OCI-LY7 (cell line): ENCODE data around the gene CACNB1. TPM values are rescaled to one million over a fixed set of nuclear protein-coding genes. Genes with fewer than 3 reads are reported as not detected.

Experiments used
- BruUV-seq: library from RNA; stranded (reverse); fragments of 400-500 nt; replicated peaks from 2 replicates; lab custom pipeline; 2021; lab: Mats Ljungman, UMichigan
- CTCF ChIA-PET: fragments of 300-600 bp; sonication (Branson Sonifier 250); formaldehyde crosslinking; loops from one replicate; lab custom pipeline; 2022; ENCODE audit warnings: antibody characterized with exemption; ENCODE audit not compliant: unreplicated experiment; lab: Charles Lee
- POLR2A ChIA-PET: fragments of 300-600 bp; sonication (Branson Sonifier 250); formaldehyde crosslinking; loops from one replicate; lab custom pipeline; 2022; ENCODE audit warnings: antibody characterized with exemption; lab: Charles Lee
- DNase-seq: peaks from one replicate; pipeline ENCODE4 v3.0.0-alpha.2; 2015; ENCODE audit warnings: low spot score
- H2AFZ ChIP-seq: fragments of 200-600 bp; sonication (generic), shearing (Covaris generic); 2 replicates; pipeline ENCODE4 v1.6.1; 2014; ENCODE audit warnings: mild to moderate bottlenecking, antibody characterized with exemption, low read length, moderate library complexity
- H3K27ac ChIP-seq: fragments of 200-600 bp; sonication (generic); 2 replicates; pipeline ENCODE4 v1.5.1; 2014; ENCODE audit warnings: mixed run types, low read depth, mild to moderate bottlenecking, moderate library complexity, low read length, inconsistent platforms; ENCODE audit not compliant: poor library complexity, severe bottlenecking
- H3K36me3 ChIP-seq: fragments of 200-600 bp; sonication (generic); 2 replicates; pipeline ENCODE4 v1.6.1; 2014; ENCODE audit warnings: mild to moderate bottlenecking, antibody characterized with exemption, low read length, moderate library complexity, mixed read lengths; ENCODE audit not compliant: insufficient read depth
- H3K4me1 ChIP-seq: fragments of 200-600 bp; sonication (generic); 2 replicates; pipeline ENCODE4 v1.5.1; 2014; ENCODE audit warnings: mild to moderate bottlenecking, low read length; ENCODE audit not compliant: insufficient read depth, poor library complexity, severe bottlenecking
- H3K4me2 ChIP-seq: fragments of 200-600 bp; sonication (generic); 2 replicates; pipeline ENCODE4 v1.6.1; 2014; ENCODE audit warnings: mild to moderate bottlenecking, low read length
- H3K4me3 ChIP-seq: fragments of 200-600 bp; sonication (generic); 2 replicates; pipeline ENCODE4 v1.5.1; 2014; ENCODE audit warnings: mild to moderate bottlenecking, low read depth, low read length; ENCODE audit not compliant: poor library complexity, severe bottlenecking
- H3K79me2 ChIP-seq: fragments of 200-600 bp; sonication (generic); 2 replicates; pipeline ENCODE4 v1.6.1; 2016; ENCODE audit warnings: low read depth, mild to moderate bottlenecking, low read length, moderate library complexity, mixed read lengths; ENCODE audit not compliant: insufficient read depth
- H3K9me2 ChIP-seq: fragments of 200-600 bp; sonication (generic); 2 replicates; pipeline ENCODE4 v1.6.1; 2016; ENCODE audit warnings: mild to moderate bottlenecking, low read length, mixed read lengths; ENCODE audit not compliant: insufficient read depth
- H3K9me3 ChIP-seq: fragments of 200-600 bp; sonication (generic); 2 replicates; pipeline ENCODE4 v1.6.1; 2014; ENCODE audit warnings: mild to moderate bottlenecking, mixed run types, low read length, mixed read lengths
- H4K20me1 ChIP-seq: fragments of 200-600 bp; sonication (generic); 2 replicates; pipeline ENCODE4 v1.6.1; 2014; ENCODE audit warnings: mild to moderate bottlenecking, antibody characterized with exemption, low read length, moderate library complexity, mixed read lengths; ENCODE audit not compliant: insufficient read depth
- CTCF ChIP-seq: fragments of 200-600 bp; sonication (generic); conservative IDR thresholded peaks from 2 replicates; pipeline ENCODE4 v1.5.1; 2014; ENCODE audit warnings: mild to moderate bottlenecking, antibody characterized with exemption, low read length, moderate library complexity, mixed read lengths
- EZH2phosphoT487 ChIP-seq: fragments of 200-600 bp; sonication (generic); IDR thresholded peaks from 2 replicates; pipeline ENCODE4 v1.6.1; 2018; ENCODE audit warnings: low read depth, borderline replicate concordance, mild to moderate bottlenecking, mixed run types, antibody characterized with exemption, low read length, moderate library complexity, mixed read lengths
- intact Hi-C: fragments of 100-400 bp; cut with micrococcal nuclease; formaldehyde crosslinking; loops from one replicate; pipeline ENCODE4 v1.10.0; 2022; ENCODE audit not compliant: unreplicated experiment
- total RNA-seq, 2 experiments: library from RNA; depleted of rRNA in 1 of 2; stranded (reverse); fragments of >200 nt in 1 of 2; shearing (Covaris generic) in 1 of 2; gene quantifications; 2 replicates each; pipeline ENCODE4 v1.2.3, GENCODE V29; 2014 to 2022

Gene CACNB1
- total RNA-seq, 2 experiments from 2014 or later, result 23.7 to 30.9 TPM

DNA sequence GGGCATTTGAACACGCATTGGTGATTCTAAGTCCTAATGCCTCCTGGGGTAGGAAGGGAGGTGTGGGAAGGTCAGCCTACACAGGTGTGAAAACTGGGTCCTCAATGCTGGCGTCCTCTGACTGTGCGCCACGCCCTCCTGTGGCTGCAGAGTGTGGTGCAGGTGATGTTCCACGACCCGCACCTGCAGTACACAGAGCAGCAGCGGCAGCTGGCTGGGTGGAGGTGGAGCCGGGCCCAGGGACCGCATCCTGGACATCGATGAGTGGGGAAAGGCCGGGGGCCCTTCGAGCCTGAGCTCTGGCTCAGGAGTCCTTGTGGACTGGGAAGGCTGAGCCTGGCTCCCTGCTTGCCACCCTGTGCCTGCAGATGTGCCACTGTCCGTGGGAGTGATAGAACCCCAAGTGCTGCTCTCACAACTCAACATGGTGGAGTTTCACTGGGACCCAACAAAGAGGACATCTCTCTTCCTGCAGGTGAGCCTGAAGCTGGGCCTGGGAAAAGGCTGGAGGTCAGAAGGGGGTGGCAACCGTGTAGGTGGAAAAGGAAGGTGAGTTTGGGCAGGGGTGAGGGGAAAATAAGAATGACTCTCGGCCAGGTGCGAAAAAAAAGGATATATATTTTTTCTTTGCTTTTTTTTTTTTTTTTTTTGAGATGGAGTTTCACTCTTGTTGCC, 42.3 kb upstream of the CACNB1 start:
- peak overlapping the region; percentile 58 for H2AFZ ChIP-seq

DNA sequence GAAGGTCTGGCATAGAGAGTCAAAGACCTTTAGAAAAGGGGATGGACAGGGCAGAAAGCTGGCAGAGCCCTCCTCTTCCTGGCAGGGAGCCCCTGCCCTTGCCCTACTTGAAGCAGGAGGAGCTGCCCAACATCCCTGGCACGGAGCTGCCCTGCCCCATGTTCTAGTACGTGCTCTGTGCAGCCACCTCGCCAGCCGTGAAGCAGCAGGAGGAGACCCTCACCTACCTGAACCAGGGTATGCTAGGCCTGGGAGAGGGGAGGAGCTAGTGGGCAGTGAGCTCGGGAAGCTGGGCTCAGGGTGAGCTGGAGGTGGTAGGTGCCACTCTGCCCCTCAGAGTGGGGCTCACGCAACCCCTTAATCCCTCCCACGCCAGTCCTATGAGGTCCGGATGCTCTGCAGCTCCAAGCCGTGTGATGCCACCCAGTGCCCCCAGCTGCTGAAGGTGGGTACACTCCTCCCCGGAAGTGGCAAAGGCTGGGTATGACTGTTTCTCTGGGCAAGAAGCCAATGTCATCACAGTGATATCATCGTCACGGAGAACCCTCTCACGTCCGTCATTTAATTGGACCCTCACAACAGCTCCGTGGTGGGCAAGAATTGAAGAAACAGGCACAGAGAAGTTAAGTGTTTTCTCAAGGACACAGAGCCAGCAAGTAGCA, 41.0 kb upstream of the CACNB1 start:
- no peak for DNase-seq
- Histone ChIP-seq H3K27ac (no peak overlapping the region), H3K4me2 (peak overlapping the region; percentile 15; the same call in 1 of the 2 replicates), H3K36me3 (no peaks in the 10 kb centered on the region), H3K9me2 (no peaks in the 10 kb centered on the region), H2AFZ (peak overlapping the region; percentile 8; the same call in 1 of the 2 replicates), H4K20me1 (no peaks in the 10 kb centered on the region), H3K4me3 (no peak overlapping the region), H3K9me3 (no peaks in the 10 kb centered on the region), H3K79me2 (no peaks in the 10 kb centered on the region), H3K4me1 (peaks cover 76% of the 10 kb centered on the region)
- no TSS peak for BruUV-seq
- intact Hi-C loops, result no loop called here
- no peak for TF ChIP-seq CTCF
- no peak for TF ChIP-seq EZH2phosphoT487
- ChIA-PET CTCF (interaction anchor here (1.1 to 5.2 kb wide), 4 partner anchors 31 to 85 kb away, joined by 3 to 45 read pairs (median 5); partner anchors contain the start of gene RPL19), POLR2A (interaction anchor here (4.0 kb wide), 1 partner anchor 30 kb away, joined by 23 read pairs; no protein-coding TSS in a partner anchor)

More for the DNA sequence above, 42.3 kb upstream of the CACNB1 start:
- DNase-seq, result peak; percentile 89
- BruUV-seq, result no TSS peak
- Histone ChIP-seq H3K4me3 (peak overlapping the region; percentile 59), H3K9me2 (no peaks in the 10 kb centered on the region), H3K36me3 (no peaks in the 10 kb centered on the region), H3K4me2 (peak overlapping the region; percentile 62), H3K79me2 (no peaks in the 10 kb centered on the region), H3K27ac (peak overlapping the region; percentile 25), H3K9me3 (no peaks in the 10 kb centered on the region), H3K4me1 (peaks cover 89% of the 10 kb centered on the region), H4K20me1 (no peaks in the 10 kb centered on the region)
- ChIA-PET POLR2A (interaction anchor here (0.6 kb wide), 1 partner anchor 304 kb away, joined by 4 read pairs; no protein-coding TSS in a partner anchor), CTCF (interaction anchor here (5.2 kb wide), 1 partner anchor 32 kb away, joined by 45 read pairs; no protein-coding TSS in a partner anchor)
- intact Hi-C loops, result loop anchor here (1.0 kb wide), 1 partner anchor 32 kb away; no protein-coding TSS in a partner anchor
- no peak for TF ChIP-seq EZH2phosphoT487
- TF ChIP-seq CTCF, result peak; percentile 89
